GM20000 (cell line): ENCODE results near the gene TBC1D1.

Experiments used
- DNase-seq: peaks from one replicate; pipeline ENCODE4 v3.0.0; 2012; ENCODE audit warnings: low spot score
- TF ChIP-seq, protein P1 (sequence below): IDR thresholded peaks from 2 replicates; pipeline ENCODE4 v1.5.1; 2012; ENCODE audit warnings: mild to moderate bottlenecking, control low read depth; ENCODE audit errors: extremely low read depth, missing control alignments

Gene TBC1D1

DNA sequence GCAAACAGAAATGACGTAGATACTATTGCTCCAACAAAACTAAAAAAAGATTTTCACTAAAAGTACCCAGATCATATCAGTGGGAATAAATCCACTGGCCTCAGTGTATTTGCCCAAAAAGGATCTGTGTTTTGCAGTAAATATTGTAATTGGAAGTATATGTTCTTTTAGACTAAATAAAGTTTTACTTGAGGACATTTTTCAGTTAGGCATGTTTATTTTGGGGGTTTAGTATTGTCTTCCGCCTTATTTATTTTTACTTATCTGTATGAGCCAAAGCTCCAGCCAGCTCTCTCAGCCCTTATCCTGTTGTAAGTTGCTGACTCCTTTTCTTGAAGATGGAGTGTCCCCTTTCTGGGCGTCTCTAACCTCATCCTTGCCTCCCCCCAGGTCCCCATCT lies 119.1 kb downstream of the TBC1D1 start:
- no peak for DNase-seq
- TF ChIP-seq, protein P1, sequence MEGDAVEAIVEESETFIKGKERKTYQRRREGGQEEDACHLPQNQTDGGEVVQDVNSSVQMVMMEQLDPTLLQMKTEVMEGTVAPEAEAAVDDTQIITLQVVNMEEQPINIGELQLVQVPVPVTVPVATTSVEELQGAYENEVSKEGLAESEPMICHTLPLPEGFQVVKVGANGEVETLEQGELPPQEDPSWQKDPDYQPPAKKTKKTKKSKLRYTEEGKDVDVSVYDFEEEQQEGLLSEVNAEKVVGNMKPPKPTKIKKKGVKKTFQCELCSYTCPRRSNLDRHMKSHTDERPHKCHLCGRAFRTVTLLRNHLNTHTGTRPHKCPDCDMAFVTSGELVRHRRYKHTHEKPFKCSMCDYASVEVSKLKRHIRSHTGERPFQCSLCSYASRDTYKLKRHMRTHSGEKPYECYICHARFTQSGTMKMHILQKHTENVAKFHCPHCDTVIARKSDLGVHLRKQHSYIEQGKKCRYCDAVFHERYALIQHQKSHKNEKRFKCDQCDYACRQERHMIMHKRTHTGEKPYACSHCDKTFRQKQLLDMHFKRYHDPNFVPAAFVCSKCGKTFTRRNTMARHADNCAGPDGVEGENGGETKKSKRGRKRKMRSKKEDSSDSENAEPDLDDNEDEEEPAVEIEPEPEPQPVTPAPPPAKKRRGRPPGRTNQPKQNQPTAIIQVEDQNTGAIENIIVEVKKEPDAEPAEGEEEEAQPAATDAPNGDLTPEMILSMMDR: no peak

GRCh38 chr4:38011511-38012162 lies 120.8 kb downstream of the TBC1D1 start:
- TF ChIP-seq, protein P1: no peak
- DNase-seq: no peak

DNA sequence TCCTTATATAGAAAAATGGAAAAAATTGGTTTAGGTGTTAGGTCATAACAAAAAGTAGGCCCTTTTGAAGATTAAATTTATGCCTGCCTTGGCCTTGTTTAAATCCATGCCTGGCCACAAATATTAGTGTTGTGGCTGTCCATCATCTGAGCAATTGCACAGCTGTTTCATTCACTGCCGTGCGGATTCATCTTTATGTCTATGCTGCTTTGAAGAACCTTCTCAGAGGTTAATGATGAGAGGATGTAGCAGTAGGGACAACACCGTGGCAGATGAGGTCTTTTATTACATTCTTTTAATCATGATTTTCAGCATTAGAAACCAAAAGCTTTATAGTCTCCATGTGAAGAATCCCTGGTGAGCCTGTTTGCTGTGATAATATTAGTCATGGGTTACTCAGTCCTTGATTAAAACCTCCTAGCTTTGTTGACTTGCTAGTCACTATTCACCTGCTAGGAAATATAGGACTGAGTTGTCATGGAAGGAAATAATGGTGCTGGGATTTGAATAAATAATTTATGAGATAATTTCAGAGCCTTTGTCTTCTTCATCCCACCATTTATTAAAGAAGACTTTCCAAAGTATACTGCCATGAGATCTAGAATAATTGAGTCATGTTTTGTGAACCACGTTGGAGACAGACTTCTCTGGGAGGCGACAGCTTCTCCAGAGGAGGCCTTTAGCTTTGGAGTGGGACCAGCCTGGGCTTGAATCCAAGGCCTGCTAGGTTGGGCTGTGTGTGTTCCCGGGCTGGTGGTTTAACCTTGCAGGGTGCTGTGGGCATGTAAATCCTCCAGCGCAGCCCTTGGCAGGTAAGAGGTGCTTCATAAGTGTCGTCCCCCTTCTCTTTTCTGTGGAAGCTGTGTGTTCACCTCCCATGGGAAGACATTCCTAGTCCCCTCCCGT lies 122.8 kb downstream of the TBC1D1 start:
- TF ChIP-seq, protein P1: no peak
- DNase-seq: no peak

DNA sequence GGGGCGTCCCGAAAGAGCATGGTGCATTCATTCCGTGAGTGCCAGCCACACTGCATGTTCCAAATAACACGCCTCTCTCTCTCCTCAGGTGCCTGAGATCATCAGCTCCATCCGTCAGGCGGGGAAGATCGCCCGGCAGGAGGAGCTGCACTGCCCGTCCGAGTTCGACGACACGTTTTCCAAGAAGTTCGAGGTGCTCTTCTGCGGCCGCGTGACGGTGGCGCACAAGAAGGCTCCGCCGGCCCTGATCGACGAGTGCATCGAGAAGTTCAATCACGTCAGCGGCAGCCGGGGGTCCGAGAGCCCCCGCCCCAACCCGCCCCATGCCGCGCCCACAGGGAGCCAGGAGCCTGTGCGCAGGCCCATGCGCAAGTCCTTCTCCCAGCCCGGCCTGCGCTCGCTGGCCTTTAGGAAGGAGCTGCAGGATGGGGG lies 123.6 kb downstream of the TBC1D1 start:
- TF ChIP-seq, protein P1: no peak
- no peak for DNase-seq

DNA sequence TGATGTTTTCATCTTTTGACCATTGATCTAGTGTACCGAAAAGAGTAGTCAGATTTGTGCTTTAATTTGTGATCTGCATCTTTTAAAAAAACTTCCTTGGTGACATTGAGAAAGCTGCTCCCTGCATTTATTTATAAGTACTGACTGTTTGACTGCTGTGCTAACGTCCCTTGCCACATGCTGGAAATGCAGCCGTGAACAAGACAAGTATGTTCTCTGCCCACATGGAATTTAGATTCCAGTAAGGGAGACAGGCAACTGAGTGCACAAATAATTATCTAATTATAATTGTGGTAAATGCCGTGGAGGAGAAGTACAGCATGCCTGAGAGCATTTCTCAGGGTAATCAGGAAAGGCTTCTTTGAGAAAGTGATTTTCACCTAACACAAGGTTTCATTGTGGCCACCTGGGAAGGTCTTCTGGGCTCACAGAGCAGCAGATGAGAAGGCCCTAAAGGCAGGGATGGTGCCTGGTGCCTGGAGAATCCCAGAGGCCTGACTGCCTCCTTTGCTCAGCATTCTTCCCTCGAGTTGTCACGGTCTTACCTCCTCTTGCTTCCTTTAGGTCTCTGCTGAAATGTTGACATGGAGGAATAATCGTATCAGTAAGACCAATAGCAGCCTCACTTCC lies 125.1 kb downstream of the TBC1D1 start:
- TF ChIP-seq, protein P1: no peak
- DNase-seq: no peak

GRCh38 chr4:38016698-38017097 lies 125.8 kb downstream of the TBC1D1 start:
- DNase-seq: no peak
- TF ChIP-seq, protein P1: no peak

GRCh38 chr4:38017609-38018008 lies 126.7 kb downstream of the TBC1D1 start:
- TF ChIP-seq, protein P1: no peak
- no peak for DNase-seq
